Smooth muscle cell (in vitro differentiated cells): Measurements from ENCODE around the gene AADACL3. TPM values are rescaled to one million over a fixed set of nuclear protein-coding genes. Genes with fewer than 3 reads are reported as not detected.

Source experiments
- DNase-seq: peaks from one replicate; lab custom pipeline; 2025; ENCODE audit not compliant: unreplicated experiment; lab: John Stamatoyannopoulos, UW
- H2AFZ ChIP-seq: fragments of 200-600 bp; sonication (generic); 2 replicates; pipeline ENCODE4 v1.6.0; 2016; ENCODE audit warnings: antibody characterized with exemption, low read depth, mild to moderate bottlenecking
- H3F3A ChIP-seq: fragments of 200-600 bp; sonication (generic); 2 replicates; pipeline ENCODE4 v1.6.0; 2017; ENCODE audit warnings: antibody characterized with exemption, low read depth
- H3K27ac ChIP-seq: fragments of 200-600 bp; sonication (generic); 2 replicates; pipeline ENCODE4 v1.5.1; 2016; ENCODE audit warnings: low read depth, mild to moderate bottlenecking
- H3K27me3 ChIP-seq: fragments of 200-600 bp; sonication (generic); 2 replicates; pipeline ENCODE4 v1.6.1; 2016; ENCODE audit warnings: low read depth, mild to moderate bottlenecking
- H3K36me3 ChIP-seq: fragments of 200-600 bp; sonication (generic); 2 replicates; pipeline ENCODE4 v1.5.1; 2016; ENCODE audit warnings: low read depth
- H3K4me1 ChIP-seq: fragments of 200-600 bp; sonication (generic); 2 replicates; pipeline ENCODE4 v1.5.1; 2016; ENCODE audit warnings: low read depth
- H3K4me2 ChIP-seq: fragments of 200-600 bp; sonication (generic); 2 replicates; pipeline ENCODE4 v1.6.0; 2016; ENCODE audit warnings: mild to moderate bottlenecking
- H3K4me3 ChIP-seq: fragments of 200-600 bp; sonication (generic); 2 replicates; pipeline ENCODE4 v1.5.1; 2016; ENCODE audit warnings: mild to moderate bottlenecking
- H3K79me2 ChIP-seq: fragments of 200-600 bp; sonication (generic); 2 replicates; pipeline ENCODE4 v1.6.0; 2016; ENCODE audit warnings: low read depth, mild to moderate bottlenecking
- H3K9ac ChIP-seq: fragments of 200-600 bp; sonication (generic); 2 replicates; pipeline ENCODE4 v1.6.0; 2016; ENCODE audit warnings: low read depth
- H3K9me3 ChIP-seq: fragments of 200-600 bp; sonication (generic); replicated peaks from 2 replicates; pipeline ENCODE4 v1.5.1; 2016; ENCODE audit warnings: low read depth
- H4K20me1 ChIP-seq: fragments of 200-600 bp; sonication (generic); 2 replicates; pipeline ENCODE4 v1.6.0; 2016; ENCODE audit warnings: low read depth
- CTCF ChIP-seq: fragments of 200-600 bp; sonication (generic); IDR thresholded peaks from 2 replicates; pipeline ENCODE4 v1.5.1; 2017; ENCODE audit warnings: borderline replicate concordance, mild to moderate bottlenecking, antibody characterized with exemption; ENCODE audit not compliant: insufficient read depth, poor library complexity, severe bottlenecking
- WGBS: methylation state at CpG from one replicate; pipeline ENCODE4 v1.1.7; 2016; ENCODE audit warnings: low lambda C conversion rate; 5-methylcytosine and 5-hydroxymethylcytosine counted together
- polyA plus RNA-seq: library from polyadenylated mRNA; unstranded; fragments of >200 nt; fragmentation: Nextera tagmentation; extraction: Ambion mirVana; gene quantifications from 2 replicates; pipeline ENCODE4 v1.2.1, GENCODE V29; 2016
- total RNA-seq: library from RNA; depleted of rRNA; stranded (reverse); fragments of >200 nt; gene quantifications from 2 replicates; pipeline ENCODE4 v1.2.3, GENCODE V29; 2014

The AADACL3 gene
- total and polyA plus RNA-seq, 2 experiments from 2014 or later = 0.13 to 0.25 TPM

DNA sequence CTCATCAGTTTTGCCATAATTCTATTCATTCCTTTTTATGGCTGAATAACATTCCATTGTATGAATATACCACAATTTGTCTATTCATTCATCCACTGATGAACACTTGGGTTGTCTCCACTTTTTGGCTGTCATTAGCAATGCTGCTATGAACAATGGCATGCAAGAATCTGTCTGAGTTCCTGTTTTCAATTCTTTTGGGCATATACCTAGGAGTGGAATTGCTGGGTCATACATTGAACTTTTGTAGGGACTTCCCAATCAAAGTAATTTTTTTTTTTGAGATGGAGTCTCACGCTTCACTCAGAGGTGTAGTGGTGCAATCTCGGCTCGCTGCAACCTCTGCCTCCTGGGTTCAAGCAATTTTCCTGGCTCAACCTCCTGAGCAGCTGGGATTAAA is 37.1 kb upstream of the AADACL3 start:
- TF ChIP-seq CTCF = no peak

GRCh38 chr1:12690156-12690555 is 25.8 kb upstream of the AADACL3 start:
- Histone ChIP-seq H3K4me3 (no peak overlapping the region), H3K36me3 (no peaks in the 10 kb centered on the region), H3K27me3 (peaks cover 2% of the 10 kb centered on the region), H3K27ac (no peak overlapping the region), H3K79me2 (no peaks in the 10 kb centered on the region), H3K9me3 (no peaks in the 10 kb centered on the region), H3F3A (no peaks in the 10 kb centered on the region), H3K4me2 (no peak overlapping the region), H3K4me1 (no peaks in the 10 kb centered on the region), H4K20me1 (no peaks in the 10 kb centered on the region), H3K9ac (no peak overlapping the region), H2AFZ (no peak overlapping the region)
- 81% methylated on average over 2 of the region's 2 CpGs for WGBS
- no peak for DNase-seq
- TF ChIP-seq CTCF = no peak

More for the DNA sequence above, 37.1 kb upstream of the AADACL3 start:
- no peak for DNase-seq
- H3K9ac ChIP-seq = no peak overlapping the region
- no peak overlapping the region for H3K4me2 ChIP-seq
- H3K27me3 ChIP-seq = no peaks in the 10 kb centered on the region
- no peak overlapping the region for H3K4me3 ChIP-seq
- H3K9me3 ChIP-seq = no peaks in the 10 kb centered on the region
- 92% methylated on average over 3 of the region's 3 CpGs for WGBS
- H4K20me1 ChIP-seq = no peaks in the 10 kb centered on the region
- H3K36me3 ChIP-seq = no peaks in the 10 kb centered on the region
- no peak overlapping the region for H2AFZ ChIP-seq
- no peaks in the 10 kb centered on the region for H3K4me1 ChIP-seq
- H3F3A ChIP-seq = no peaks in the 10 kb centered on the region
- no peak overlapping the region for H3K27ac ChIP-seq
- no peaks in the 10 kb centered on the region for H3K79me2 ChIP-seq

GRCh38 chr1:12692967-12693782 is 22.7 kb upstream of the AADACL3 start:
- TF ChIP-seq CTCF = no peak
- no peaks in the 10 kb centered on the region for H3F3A ChIP-seq
- 85% methylated on average over 10 of the region's 10 CpGs for WGBS
- H3K4me1 ChIP-seq = no peaks in the 10 kb centered on the region
- no peak overlapping the region for H3K4me3 ChIP-seq
- H3K27me3 ChIP-seq = no peaks in the 10 kb centered on the region
- no peaks in the 10 kb centered on the region for H3K79me2 ChIP-seq
- DNase-seq = no peak
- no peak overlapping the region for H3K27ac ChIP-seq
- no peak overlapping the region for H3K4me2 ChIP-seq
- H3K9ac ChIP-seq = no peak overlapping the region
- H2AFZ ChIP-seq = no peak overlapping the region
- H3K36me3 ChIP-seq = no peaks in the 10 kb centered on the region
- no peaks in the 10 kb centered on the region for H3K9me3 ChIP-seq
- no peaks in the 10 kb centered on the region for H4K20me1 ChIP-seq

DNA sequence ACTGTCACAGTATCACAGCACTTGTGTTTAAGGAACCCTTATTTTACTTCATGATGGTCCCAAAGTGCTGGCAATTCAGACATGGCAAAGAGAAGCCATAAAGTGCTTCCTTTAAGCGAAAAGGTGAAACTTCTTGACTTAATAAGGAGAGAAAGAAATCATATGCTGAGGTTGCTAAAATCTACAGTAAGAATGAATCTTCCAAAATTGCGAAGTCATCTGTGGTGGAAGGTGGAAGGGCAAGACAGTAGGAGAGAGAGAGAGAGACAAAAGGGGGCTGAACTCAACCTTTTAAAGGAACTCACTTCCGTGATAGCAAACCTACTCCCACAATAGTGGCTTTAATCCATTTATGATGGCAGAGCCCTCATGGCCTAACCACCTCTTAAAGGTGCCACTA is 19.3 kb upstream of the AADACL3 start:
- Histone ChIP-seq H3K4me2 (no peak overlapping the region), H3K27ac (no peak overlapping the region), H3K4me1 (no peaks in the 10 kb centered on the region), H3K79me2 (no peaks in the 10 kb centered on the region), H3F3A (no peaks in the 10 kb centered on the region), H3K4me3 (no peak overlapping the region), H4K20me1 (no peaks in the 10 kb centered on the region), H3K27me3 (no peaks in the 10 kb centered on the region), H3K9me3 (no peaks in the 10 kb centered on the region), H2AFZ (no peak overlapping the region), H3K9ac (no peak overlapping the region), H3K36me3 (no peaks in the 10 kb centered on the region)
- WGBS = 86% methylated on average over 3 of the region's 3 CpGs
- DNase-seq = no peak
- TF ChIP-seq CTCF = no peak
